HFFc6 (cell line): ENCODE measurements around the gene KMT2C. TPM values are rescaled to one million over a fixed set of nuclear protein-coding genes. Genes with fewer than 3 reads are reported as not detected.

Experiments used
- DNase-seq: peaks from one replicate; pipeline ENCODE4 v3.0.0-alpha.2; 2018
- H3K27ac Mint-ChIP-seq: 2 replicates; pipeline ENCODE4 v1.8.0; 2020; ENCODE audit warnings: mild to moderate bottlenecking, mixed read lengths
- H3K27me3 Mint-ChIP-seq: 2 replicates; pipeline ENCODE4 v1.8.0; 2021; ENCODE audit warnings: mild to moderate bottlenecking, moderate library complexity, mixed read lengths; ENCODE audit not compliant: insufficient read depth
- H3K36me3 Mint-ChIP-seq: 2 replicates; pipeline ENCODE4 v1.8.0; 2021; ENCODE audit warnings: low read depth, mixed read lengths
- H3K4me1 Mint-ChIP-seq: 2 replicates; pipeline ENCODE4 v1.8.0; 2020; ENCODE audit warnings: low read depth, mixed read lengths
- H3K4me3 Mint-ChIP-seq: 2 replicates; pipeline ENCODE4 v1.8.0; 2020; ENCODE audit warnings: mild to moderate bottlenecking, moderate library complexity, mixed read lengths
- H3K9me3 Mint-ChIP-seq: 2 replicates; pipeline ENCODE4 v1.8.0; 2020; ENCODE audit warnings: mild to moderate bottlenecking, mixed read lengths
- total RNA-seq, 6 experiments: library from RNA; stranded (reverse); fragmentation: NEBNext Ultra II Directional; extraction: Animal tissue kit (Norgen Biotek cat#: 25700); gene quantifications; 2 replicates in 1 of 6; 3 replicates in 5 of 6; pipeline ENCODE4 v1.2.3, GENCODE V29; 2021
- TF ChIP-seq, protein P1 (sequence below): fragments of 200-600 bp; sonication (generic); IDR thresholded peaks from 2 replicates; pipeline ENCODE4 v1.5.0; 2021; ENCODE audit warnings: antibody characterized with exemption, mild to moderate bottlenecking

KMT2C gene
- total RNA-seq, 6 experiments from 2014 or later = 23.5 to 30.8 (median 26.0) TPM

DNA sequence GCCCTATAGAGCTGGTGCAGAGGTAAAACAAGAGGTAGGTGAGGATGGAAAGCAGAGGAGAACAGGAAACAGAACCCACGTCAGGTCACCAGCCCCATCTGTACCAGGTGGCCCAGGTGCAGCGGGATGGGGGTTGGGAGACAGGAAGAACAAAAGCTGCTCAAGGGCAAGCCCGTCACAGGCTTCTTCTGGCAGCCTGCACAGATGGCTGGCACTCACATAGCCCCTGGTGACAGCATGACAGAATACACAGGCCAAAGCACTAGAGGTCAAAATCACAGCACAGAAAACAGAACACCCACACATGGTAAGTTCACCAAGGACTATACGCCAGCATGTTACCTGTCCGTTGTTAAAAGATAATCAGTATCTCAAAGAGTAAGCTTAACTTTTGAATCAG, 283.5 kb downstream of the KMT2C start:
- Mint-ChIP-seq H3K36me3 (peaks cover 71% of the 10 kb centered on the region), H3K4me1 (no peaks in the 10 kb centered on the region), H3K27me3 (peaks cover 2% of the 10 kb centered on the region; the same call in 1 of the 2 replicates), H3K9me3 (no peaks in the 10 kb centered on the region), H3K27ac (no peak overlapping the region), H3K4me3 (no peak overlapping the region)
- TF ChIP-seq, protein P1, sequence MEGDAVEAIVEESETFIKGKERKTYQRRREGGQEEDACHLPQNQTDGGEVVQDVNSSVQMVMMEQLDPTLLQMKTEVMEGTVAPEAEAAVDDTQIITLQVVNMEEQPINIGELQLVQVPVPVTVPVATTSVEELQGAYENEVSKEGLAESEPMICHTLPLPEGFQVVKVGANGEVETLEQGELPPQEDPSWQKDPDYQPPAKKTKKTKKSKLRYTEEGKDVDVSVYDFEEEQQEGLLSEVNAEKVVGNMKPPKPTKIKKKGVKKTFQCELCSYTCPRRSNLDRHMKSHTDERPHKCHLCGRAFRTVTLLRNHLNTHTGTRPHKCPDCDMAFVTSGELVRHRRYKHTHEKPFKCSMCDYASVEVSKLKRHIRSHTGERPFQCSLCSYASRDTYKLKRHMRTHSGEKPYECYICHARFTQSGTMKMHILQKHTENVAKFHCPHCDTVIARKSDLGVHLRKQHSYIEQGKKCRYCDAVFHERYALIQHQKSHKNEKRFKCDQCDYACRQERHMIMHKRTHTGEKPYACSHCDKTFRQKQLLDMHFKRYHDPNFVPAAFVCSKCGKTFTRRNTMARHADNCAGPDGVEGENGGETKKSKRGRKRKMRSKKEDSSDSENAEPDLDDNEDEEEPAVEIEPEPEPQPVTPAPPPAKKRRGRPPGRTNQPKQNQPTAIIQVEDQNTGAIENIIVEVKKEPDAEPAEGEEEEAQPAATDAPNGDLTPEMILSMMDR = no peak
- DNase-seq = no peak

DNA sequence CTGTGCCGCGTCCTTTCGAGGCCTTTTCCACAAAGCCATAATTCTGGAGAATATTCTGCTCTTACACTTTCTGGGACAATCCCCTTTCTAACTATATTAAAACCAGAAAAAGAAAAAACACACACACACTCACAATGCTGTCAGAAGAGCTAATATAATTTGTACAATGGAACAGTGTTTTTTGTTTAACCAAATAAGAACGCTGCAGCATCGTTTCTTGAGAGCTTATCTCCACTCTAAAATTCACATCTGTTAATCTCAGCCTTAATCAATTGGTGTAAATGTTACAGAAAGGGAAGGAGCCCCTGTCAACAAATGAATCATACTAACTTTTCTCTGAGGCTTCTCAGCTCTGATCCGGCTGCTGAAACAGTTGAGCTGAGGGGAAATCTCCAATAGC, 286.4 kb downstream of the KMT2C start:
- TF ChIP-seq, protein P1 = no peak
- Mint-ChIP-seq H3K4me1 (peaks cover 25% of the 10 kb centered on the region), H3K9me3 (no peaks in the 10 kb centered on the region), H3K4me3 (no peak overlapping the region), H3K36me3 (peaks cover 67% of the 10 kb centered on the region), H3K27me3 (peaks cover 2% of the 10 kb centered on the region; the same call in 1 of the 2 replicates), H3K27ac (no peak overlapping the region)
- no peak for DNase-seq

DNA sequence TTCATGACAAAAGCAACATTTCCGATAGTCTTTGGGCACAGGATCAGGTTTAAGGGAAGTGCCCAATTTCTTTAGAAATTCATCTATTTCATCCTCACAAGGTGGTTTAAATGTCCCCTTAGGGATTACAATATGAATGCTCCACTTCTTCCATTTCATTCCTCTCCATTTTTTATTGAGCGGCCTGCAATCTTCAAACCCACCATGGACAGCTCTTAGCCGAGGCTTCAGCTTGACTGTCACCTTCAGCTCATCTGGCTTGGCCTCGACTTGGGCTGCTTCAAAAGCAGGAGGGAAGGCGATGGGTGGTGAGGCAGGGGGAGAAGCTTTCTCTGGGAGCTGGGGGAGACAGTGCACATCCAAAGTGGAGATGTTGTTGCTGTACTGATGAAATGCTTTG, 287.1 kb downstream of the KMT2C start:
- DNase-seq = no peak
- H3K4me3 Mint-ChIP-seq = no peak overlapping the region
- peaks cover 64% of the 10 kb centered on the region for H3K36me3 Mint-ChIP-seq
- H3K9me3 Mint-ChIP-seq = no peaks in the 10 kb centered on the region
- peaks cover 26% of the 10 kb centered on the region for H3K4me1 Mint-ChIP-seq
- TF ChIP-seq, protein P1 = no peak
- no peak overlapping the region for H3K27ac Mint-ChIP-seq
- H3K27me3 Mint-ChIP-seq = peaks cover 2% of the 10 kb centered on the region; the same call in 1 of the 2 replicates

GRCh38 chr7:152145853-152146466, 289.8 kb downstream of the KMT2C start:
- Mint-ChIP-seq H3K27me3 (peaks cover 2% of the 10 kb centered on the region; the same call in 1 of the 2 replicates), H3K4me1 (peaks cover 36% of the 10 kb centered on the region), H3K4me3 (no peak overlapping the region), H3K27ac (peak overlapping the region; percentile 29), H3K9me3 (no peaks in the 10 kb centered on the region), H3K36me3 (peaks cover 67% of the 10 kb centered on the region)
- peak; percentile 88 for DNase-seq
- TF ChIP-seq, protein P1 = peak; percentile 80

DNA sequence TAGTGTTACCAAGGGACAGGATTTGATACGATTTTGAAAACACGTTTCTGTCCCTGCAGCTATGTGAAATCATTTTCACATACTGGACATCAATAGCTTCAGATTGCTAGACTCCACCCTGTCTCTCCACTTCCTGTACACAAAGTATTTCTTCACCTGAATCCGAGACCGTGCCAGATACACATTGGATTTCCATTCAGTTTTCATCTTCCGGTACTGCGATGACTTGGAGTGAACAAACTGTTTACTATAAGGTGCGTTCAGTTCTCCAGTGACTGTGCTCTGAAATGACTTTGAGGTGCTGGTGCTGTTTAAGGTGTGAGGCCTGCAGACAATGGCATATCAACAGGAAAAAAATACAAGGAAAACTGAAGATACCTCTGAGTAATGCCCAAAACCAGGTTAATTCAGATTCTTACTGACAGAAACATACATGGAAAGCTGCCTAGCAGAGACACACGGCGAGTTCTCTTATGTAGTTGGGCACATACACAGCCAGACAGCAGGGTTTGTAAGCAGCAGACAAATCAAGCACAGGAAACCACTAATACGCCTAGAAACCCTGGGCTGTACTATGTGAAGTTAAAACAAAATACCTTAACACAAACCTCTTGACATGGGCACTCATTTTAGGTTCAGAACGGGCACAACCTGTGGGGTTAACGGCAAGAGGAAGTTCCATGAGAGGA, 291.1 kb downstream of the KMT2C start:
- H3K27ac Mint-ChIP-seq = no peak overlapping the region
- H3K4me1 Mint-ChIP-seq = peaks cover 36% of the 10 kb centered on the region
- no peaks in the 10 kb centered on the region for H3K9me3 Mint-ChIP-seq
- TF ChIP-seq, protein P1 = no peak
- peaks cover 66% of the 10 kb centered on the region for H3K36me3 Mint-ChIP-seq
- no peak for DNase-seq
- no peak overlapping the region for H3K4me3 Mint-ChIP-seq
- H3K27me3 Mint-ChIP-seq = peaks cover 4% of the 10 kb centered on the region; the same call in 1 of the 2 replicates
